RWPE2 (cell line): ENCODE data around the gene APP.

Source experiments
- ATAC-seq: fragments of 200-7000 bp; cut with Tn5 transposase; 3 replicates; pipeline ENCODE4 v1.9.1; 2021; ENCODE audit warnings: low read depth
- DNase-seq: peaks from one replicate; pipeline ENCODE4 v3.0.0-alpha.2; 2020; ENCODE audit warnings: low spot score
- H3K27ac ChIP-seq: fragments of 450-650 bp; 2 replicates; pipeline ENCODE4 v1.5.1; 2017; ENCODE audit warnings: mild to moderate bottlenecking; ENCODE audit not compliant: poor library complexity, severe bottlenecking
- H3K27me3 ChIP-seq: fragments of 250-450 bp; sonication (Bioruptor Pico); 2 replicates; pipeline ENCODE4 v1.5.1; 2021; ENCODE audit warnings: mild to moderate bottlenecking, moderate library complexity; ENCODE audit not compliant: insufficient read depth, poor library complexity, severe bottlenecking
- H3K36me3 ChIP-seq: fragments of 250-450 bp; sonication (Bioruptor Pico); 2 replicates; pipeline ENCODE4 v1.5.1; 2020; ENCODE audit warnings: low read depth, mild to moderate bottlenecking, moderate library complexity
- H3K4me1 ChIP-seq: fragments of 250-450 bp; sonication (Bioruptor Pico); 2 replicates; pipeline ENCODE4 v1.5.1; 2021; ENCODE audit warnings: mild to moderate bottlenecking, moderate library complexity; ENCODE audit not compliant: insufficient read depth, poor library complexity, severe bottlenecking
- H3K4me3 ChIP-seq: fragments of 250-450 bp; sonication (Bioruptor Pico); 2 replicates; pipeline ENCODE4 v1.5.1; 2021; ENCODE audit warnings: mild to moderate bottlenecking, moderate library complexity; ENCODE audit not compliant: severe bottlenecking
- H3K9me3 ChIP-seq: fragments of 250-450 bp; sonication (Bioruptor Pico); 2 replicates; pipeline ENCODE4 v1.5.1; 2021; ENCODE audit warnings: mild to moderate bottlenecking, moderate library complexity; ENCODE audit not compliant: severe bottlenecking
- TF ChIP-seq, protein P1 (sequence below): fragments of 450-650 bp; IDR thresholded peaks from one replicate; pipeline ENCODE4 v1.5.1; 2017; ENCODE audit warnings: mild to moderate bottlenecking, moderate library complexity; ENCODE audit not compliant: poor library complexity, severe bottlenecking

APP gene

GRCh38 chr21:26080211-26080610 lies 90.4 kb downstream of the APP start:
- no peaks in the 10 kb centered on the region for H3K36me3 ChIP-seq
- no peaks in the 10 kb centered on the region for H3K27me3 ChIP-seq
- TF ChIP-seq, protein P1, sequence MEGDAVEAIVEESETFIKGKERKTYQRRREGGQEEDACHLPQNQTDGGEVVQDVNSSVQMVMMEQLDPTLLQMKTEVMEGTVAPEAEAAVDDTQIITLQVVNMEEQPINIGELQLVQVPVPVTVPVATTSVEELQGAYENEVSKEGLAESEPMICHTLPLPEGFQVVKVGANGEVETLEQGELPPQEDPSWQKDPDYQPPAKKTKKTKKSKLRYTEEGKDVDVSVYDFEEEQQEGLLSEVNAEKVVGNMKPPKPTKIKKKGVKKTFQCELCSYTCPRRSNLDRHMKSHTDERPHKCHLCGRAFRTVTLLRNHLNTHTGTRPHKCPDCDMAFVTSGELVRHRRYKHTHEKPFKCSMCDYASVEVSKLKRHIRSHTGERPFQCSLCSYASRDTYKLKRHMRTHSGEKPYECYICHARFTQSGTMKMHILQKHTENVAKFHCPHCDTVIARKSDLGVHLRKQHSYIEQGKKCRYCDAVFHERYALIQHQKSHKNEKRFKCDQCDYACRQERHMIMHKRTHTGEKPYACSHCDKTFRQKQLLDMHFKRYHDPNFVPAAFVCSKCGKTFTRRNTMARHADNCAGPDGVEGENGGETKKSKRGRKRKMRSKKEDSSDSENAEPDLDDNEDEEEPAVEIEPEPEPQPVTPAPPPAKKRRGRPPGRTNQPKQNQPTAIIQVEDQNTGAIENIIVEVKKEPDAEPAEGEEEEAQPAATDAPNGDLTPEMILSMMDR = no peak
- H3K4me1 ChIP-seq = peaks cover 8% of the 10 kb centered on the region
- no peak overlapping the region for H3K27ac ChIP-seq
- no peak for ATAC-seq
- no peaks in the 10 kb centered on the region for H3K9me3 ChIP-seq
- H3K4me3 ChIP-seq = no peak overlapping the region
- DNase-seq = no peak

- H3K4me3 ChIP-seq = no peak overlapping the region
- no peaks in the 10 kb centered on the region for H3K36me3 ChIP-seq
- TF ChIP-seq, protein P1 = no peak
- no peaks in the 10 kb centered on the region for H3K9me3 ChIP-seq
- no peaks in the 10 kb centered on the region for H3K27me3 ChIP-seq
- DNase-seq = no peak
- no peak overlapping the region for H3K27ac ChIP-seq
- no peak for ATAC-seq
- H3K4me1 ChIP-seq = peaks cover 8% of the 10 kb centered on the region
These were observed 91.2 kb downstream of the APP start for GRCh38 chr21:26079366-26079765.

DNA sequence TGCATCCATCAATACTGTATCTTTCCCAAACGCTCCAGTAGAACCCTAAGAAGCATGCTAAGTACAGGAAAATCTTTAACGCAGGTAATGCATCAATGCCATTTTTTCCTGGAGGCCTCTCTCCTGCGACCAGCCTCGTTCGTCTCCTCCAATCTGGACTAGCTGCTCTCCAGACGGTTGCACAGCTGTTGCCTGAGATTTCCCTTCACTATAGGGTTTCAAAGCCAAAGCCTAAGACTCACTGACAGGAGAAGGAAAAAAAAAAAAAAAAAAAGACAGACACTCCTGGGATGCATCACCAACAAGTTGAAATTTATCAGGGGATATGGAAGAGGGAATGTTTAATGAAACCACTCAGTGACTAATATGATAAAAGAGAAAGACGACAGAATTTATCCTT lies 93.0 kb downstream of the APP start:
- H3K27ac ChIP-seq = no peak overlapping the region
- no peak for ATAC-seq
- H3K4me3 ChIP-seq = no peak overlapping the region
- H3K27me3 ChIP-seq = no peaks in the 10 kb centered on the region
- no peak for DNase-seq
- peaks cover 2% of the 10 kb centered on the region for H3K4me1 ChIP-seq
- TF ChIP-seq, protein P1 = no peak
- no peaks in the 10 kb centered on the region for H3K9me3 ChIP-seq
- no peaks in the 10 kb centered on the region for H3K36me3 ChIP-seq

- H3K4me1 ChIP-seq = peaks cover 12% of the 10 kb centered on the region
- 0 out of 3 replicates have a peak, but pooled peaks have one; percentile 31 for ATAC-seq
These were observed 97.6 kb downstream of the APP start for GRCh38 chr21:26072666-26073615.

More at GRCh38 chr21:26072666-26073615, 97.6 kb downstream of the APP start:
- H3K4me3 ChIP-seq = no peak overlapping the region
- TF ChIP-seq, protein P1 = no peak
- no peaks in the 10 kb centered on the region for H3K36me3 ChIP-seq
- no peak for DNase-seq
- no peaks in the 10 kb centered on the region for H3K27me3 ChIP-seq
- H3K9me3 ChIP-seq = no peaks in the 10 kb centered on the region
- H3K27ac ChIP-seq = no peak overlapping the region
